Measurements from ENCODE around the gene ME3.

DNA sequence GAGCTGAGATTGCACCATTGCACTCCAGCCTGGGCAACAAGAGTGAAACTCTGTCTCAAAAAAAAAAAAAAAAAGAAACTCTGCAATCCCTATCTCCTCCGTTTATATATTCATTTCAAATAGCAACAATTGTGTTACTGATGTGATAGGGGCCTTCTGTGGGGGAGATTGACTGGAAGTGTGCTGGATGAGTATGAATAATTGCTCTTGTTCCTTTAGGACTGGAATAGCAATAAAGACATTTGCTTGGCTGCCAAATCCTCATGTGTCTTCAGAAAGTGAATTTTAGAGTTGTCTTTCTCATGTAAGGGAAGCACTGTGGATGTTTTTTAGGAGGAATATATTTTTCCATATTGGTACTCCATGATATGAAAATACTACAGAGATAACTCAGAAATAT lies 21.1 kb upstream of the ME3 start:
- TF ChIP-seq, protein P1, sequence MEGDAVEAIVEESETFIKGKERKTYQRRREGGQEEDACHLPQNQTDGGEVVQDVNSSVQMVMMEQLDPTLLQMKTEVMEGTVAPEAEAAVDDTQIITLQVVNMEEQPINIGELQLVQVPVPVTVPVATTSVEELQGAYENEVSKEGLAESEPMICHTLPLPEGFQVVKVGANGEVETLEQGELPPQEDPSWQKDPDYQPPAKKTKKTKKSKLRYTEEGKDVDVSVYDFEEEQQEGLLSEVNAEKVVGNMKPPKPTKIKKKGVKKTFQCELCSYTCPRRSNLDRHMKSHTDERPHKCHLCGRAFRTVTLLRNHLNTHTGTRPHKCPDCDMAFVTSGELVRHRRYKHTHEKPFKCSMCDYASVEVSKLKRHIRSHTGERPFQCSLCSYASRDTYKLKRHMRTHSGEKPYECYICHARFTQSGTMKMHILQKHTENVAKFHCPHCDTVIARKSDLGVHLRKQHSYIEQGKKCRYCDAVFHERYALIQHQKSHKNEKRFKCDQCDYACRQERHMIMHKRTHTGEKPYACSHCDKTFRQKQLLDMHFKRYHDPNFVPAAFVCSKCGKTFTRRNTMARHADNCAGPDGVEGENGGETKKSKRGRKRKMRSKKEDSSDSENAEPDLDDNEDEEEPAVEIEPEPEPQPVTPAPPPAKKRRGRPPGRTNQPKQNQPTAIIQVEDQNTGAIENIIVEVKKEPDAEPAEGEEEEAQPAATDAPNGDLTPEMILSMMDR (conservative IDR thresholded peaks at IDR 0.05 in 1 of 2, IDR thresholded peaks at IDR 0.05 in 1 of 2; ENCODE audit: low read depth in 1 of 2, low read length in 2 of 2): no peak
- no peak for TF ChIP-seq EZH2 (IDR thresholded peaks at IDR 0.05; ENCODE audit: low read length, missing control alignments)

All from fibroblast of lung (primary cell).